Endothelial cell of umbilical vein (primary cell): ENCODE results near the gene KCNIP1. TPM values are rescaled to one million over a fixed set of nuclear protein-coding genes. Genes with fewer than 3 reads are reported as not detected.

Experiments used
- BruUV-seq: library from RNA; stranded (reverse); fragments of 400-500 nt; replicated peaks from 2 replicates; lab custom pipeline; 2021; lab: Mats Ljungman, UMichigan
- CTCF ChIA-PET: fragments of 300-600, 350-600 bp; sonication (Branson Sonifier 250); formaldehyde crosslinking; loops from one replicate; lab custom pipeline; 2021; ENCODE audit warnings: antibody characterized with exemption, inconsistent platforms; lab: Charles Lee
- POLR2A ChIA-PET: fragments of 300-600, 350-600 bp; sonication (Branson Sonifier 250); formaldehyde crosslinking; loops from one replicate; lab custom pipeline; 2021; ENCODE audit warnings: antibody characterized with exemption, inconsistent platforms; lab: Charles Lee
- DNase-seq: peaks from one replicate; pipeline ENCODE4 v3.0.0-alpha.2; 2011; ENCODE audit warnings: low read depth, low spot score
- FAIRE-seq: peaks from 2 replicates; lab custom pipeline; 2011; peaks lifted over from hg19 to GRCh38; lab: Jason Lieb, UNC
- H2AFZ ChIP-seq: 2 replicates; pipeline ENCODE4 v1.6.0; 2012; ENCODE audit warnings: low read depth, low read length, control low read depth, inconsistent platforms
- H3K27ac ChIP-seq: 2 replicates; pipeline ENCODE4 v1.5.1; 2011; ENCODE audit warnings: low read depth, mild to moderate bottlenecking, control low read depth, low read length, moderate library complexity; ENCODE audit not compliant: insufficient read depth
- H3K27me3 ChIP-seq, 2 experiments: 2 replicates each; pipeline versions ENCODE4 v1.6.0 to v1.6.1; 2011; ENCODE audit warnings: low read length in 2 of 2, mixed read lengths in 1 of 2; ENCODE audit not compliant: control insufficient read depth in 2 of 2, insufficient read depth in 2 of 2
- H3K36me3 ChIP-seq, 2 experiments: 2 replicates in 1 of 2; 3 replicates in 1 of 2; pipeline ENCODE4 v1.5.1; 2011; ENCODE audit warnings: low read length in 2 of 2, mild to moderate bottlenecking in 1 of 2, moderate library complexity in 1 of 2; ENCODE audit not compliant: control insufficient read depth in 2 of 2, insufficient read depth in 2 of 2; ENCODE audit errors: extremely low read depth in 1 of 2
- H3K4me1 ChIP-seq: 3 replicates; pipeline ENCODE4 v1.5.1; 2011; ENCODE audit warnings: mild to moderate bottlenecking, low read length; ENCODE audit not compliant: control insufficient read depth, insufficient read depth; ENCODE audit errors: extremely low read depth
- H3K4me2 ChIP-seq: 2 replicates; pipeline ENCODE4 v1.6.1; 2011; ENCODE audit warnings: low read length, control low read depth, mixed read lengths; ENCODE audit not compliant: insufficient read depth
- H3K4me3 ChIP-seq, 3 experiments: fragments of 200-600 bp in 1 of 3; sonication (generic), shearing (Covaris generic) in 1 of 3; replicated peaks in 1 of 3; 2 replicates each; pipeline ENCODE4 v1.5.1; 2011 to 2016; ENCODE audit warnings: control low read depth in 3 of 3, low read length in 3 of 3, mild to moderate bottlenecking in 2 of 3, inconsistent platforms in 1 of 3, low read depth in 1 of 3, moderate library complexity in 1 of 3; ENCODE audit not compliant: insufficient read depth in 1 of 3
- H3K79me2 ChIP-seq: 2 replicates; pipeline ENCODE4 v1.6.0; 2012; ENCODE audit warnings: low read length, inconsistent platforms; ENCODE audit not compliant: control insufficient read depth, insufficient read depth
- H3K9ac ChIP-seq: replicated peaks from 2 replicates; pipeline ENCODE3; 2011; ENCODE audit warnings: low read length, control low read depth; ENCODE audit not compliant: insufficient read depth; ENCODE audit errors: extremely low read depth
- H3K9me1 ChIP-seq: replicated peaks from 3 replicates; pipeline ENCODE4 v1.6.0; 2011; ENCODE audit warnings: mild to moderate bottlenecking, low read length; ENCODE audit not compliant: control insufficient read depth, insufficient read depth; ENCODE audit errors: extremely low read depth
- H3K9me3 ChIP-seq: replicated peaks from 2 replicates; pipeline ENCODE4 v1.5.1; 2012; ENCODE audit warnings: low read length, inconsistent platforms; ENCODE audit not compliant: control insufficient read depth, insufficient read depth
- H4K20me1 ChIP-seq: replicated peaks from 2 replicates; pipeline ENCODE3; 2011; ENCODE audit warnings: mild to moderate bottlenecking, low read length; ENCODE audit not compliant: control insufficient read depth, insufficient read depth; ENCODE audit errors: extremely low read depth
- EZH2 ChIP-seq: IDR thresholded peaks from 2 replicates; pipeline ENCODE4 v1.6.1; 2012; ENCODE audit warnings: borderline replicate concordance, low read depth, mild to moderate bottlenecking, moderate library complexity, low read length, inconsistent platforms; ENCODE audit not compliant: severe bottlenecking
- FOS ChIP-seq: IDR thresholded peaks from 2 replicates; pipeline ENCODE4 v1.6.1; 2011; ENCODE audit warnings: mild to moderate bottlenecking, low read length, moderate library complexity, borderline replicate concordance; ENCODE audit not compliant: insufficient read depth
- GATA2 ChIP-seq: IDR thresholded peaks from 2 replicates; pipeline ENCODE4 v1.7.0; 2011; ENCODE audit warnings: low read depth, mild to moderate bottlenecking, moderate library complexity, mixed read lengths, low read length; ENCODE audit not compliant: insufficient read length, insufficient read depth
- JUN ChIP-seq: IDR thresholded peaks from 2 replicates; pipeline ENCODE4 v1.6.1; 2011; ENCODE audit warnings: borderline replicate concordance, low read depth; ENCODE audit not compliant: insufficient read length, insufficient read depth
- MAX ChIP-seq: IDR thresholded peaks from 2 replicates; pipeline ENCODE4 v1.6.1; 2011; ENCODE audit not compliant: insufficient read depth, insufficient read length
- MYC ChIP-seq: IDR thresholded peaks from one replicate; pipeline ENCODE4 v1.6.1; 2011; ENCODE audit warnings: mild to moderate bottlenecking, low read depth, low read length
- POLR2A ChIP-seq: IDR thresholded peaks from 2 replicates; pipeline ENCODE4 v1.6.1; 2012; ENCODE audit warnings: low read depth, mild to moderate bottlenecking, control low read depth, low read length
- POLR2AphosphoS5 ChIP-seq: IDR thresholded peaks from 2 replicates; pipeline ENCODE4 v1.6.1; 2012; ENCODE audit warnings: low read depth, mild to moderate bottlenecking, control low read depth, low read length, moderate library complexity; ENCODE audit not compliant: insufficient read depth
- dilution Hi-C: fragments of 300-500 bp; cut with MboI; formaldehyde crosslinking; loops from one replicate; pipeline ENCODE4 v1.15.0; 2019; ENCODE audit warnings: low sequenced_read_pairs; ENCODE audit not compliant: extremely low pct_ligation_motif_present
- intact Hi-C: fragments of 100-400 bp; cut with micrococcal nuclease; formaldehyde crosslinking; loops from one replicate; pipeline ENCODE4 v1.10.0; 2022
- polyA plus RNA-seq, 4 experiments: library from polyadenylated mRNA; depleted of rRNA in 3 of 4; stranded (reverse) in 3 of 4; unstranded in 1 of 4; fragments of >200 nt; gene quantifications; 2 replicates each; pipeline versions ENCODE4 v1.2.1 to v1.2.3, GENCODE V29; 2011 to 2012; ENCODE audit warnings: missing spikeins in 1 of 4
- total RNA-seq: library from RNA; stranded (reverse); gene quantifications from 2 replicates; pipeline ENCODE4 v1.2.3, GENCODE V29; 2021
- TF ChIP-seq, protein P1 (sequence below), 2 donors: IDR thresholded peaks; 1 replicate in 1 of 2; 2 replicates in 1 of 2; pipeline ENCODE4 v1.5.1; 2011; ENCODE audit warnings: low read length in 2 of 2, mild to moderate bottlenecking in 2 of 2, moderate library complexity in 2 of 2, control low read depth in 1 of 2, inconsistent platforms in 1 of 2, low read depth in 1 of 2; ENCODE audit not compliant: insufficient read depth in 1 of 2; ENCODE audit errors: extremely low read depth in 1 of 2

Gene KCNIP1
- total and polyA plus RNA-seq, 2 donors (not counting 3 experiments of a cell fraction or from before 2014, with no cell fraction given) = 0.15 TPM; not detected in 1

DNA sequence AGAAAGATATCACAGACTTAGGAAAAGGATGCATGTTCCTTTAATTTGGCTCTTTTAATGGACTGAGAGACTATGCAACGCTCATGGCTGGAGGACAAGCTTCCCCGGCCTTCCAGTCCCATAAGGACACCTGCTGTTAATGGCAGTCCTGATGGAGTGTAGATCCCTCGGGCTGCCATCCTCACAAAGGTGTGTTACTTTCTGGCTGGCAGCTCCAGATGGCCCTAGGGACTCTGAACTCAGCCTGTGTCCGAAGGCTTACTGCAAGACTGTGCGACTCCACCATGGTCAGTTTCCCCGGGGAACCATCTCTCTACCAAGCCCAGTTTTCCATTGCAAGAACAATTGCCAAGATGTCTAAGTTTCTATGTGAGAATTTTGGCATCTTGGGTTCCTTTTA, 25.5 kb upstream of the KCNIP1 start:
- Histone ChIP-seq H3K36me3 (no peaks in the 10 kb centered on the region), H3K27me3 (no peaks in the 10 kb centered on the region), H4K20me1 (no peaks in the 10 kb centered on the region), H3K9me3 (no peaks in the 10 kb centered on the region), H3K79me2 (no peaks in the 10 kb centered on the region), H2AFZ (no peak overlapping the region), H3K9me1 (no peaks in the 10 kb centered on the region), H3K4me3 (no peak overlapping the region), H3K4me2 (no peak overlapping the region), H3K9ac (no peak overlapping the region), H3K27ac (no peak overlapping the region), H3K4me1 (peaks cover 6% of the 10 kb centered on the region)
- intact Hi-C loops = no loop called here
- no peak for FAIRE-seq
- no peak for DNase-seq
- ChIA-PET POLR2A (no interaction called here), CTCF (interaction anchor here (1.0 to 1.8 kb wide), 5 partner anchors 14 to 155 kb away, joined by 3 to 12 read pairs (median 5); no protein-coding TSS in a partner anchor)
- no TSS peak for BruUV-seq
- dilution Hi-C loops = no loop called here
- TF ChIP-seq MAX (no peak), EZH2 (no peak), GATA2 (no peak), JUN (no peak), MYC (no peak), POLR2A (no peak), POLR2AphosphoS5 (no peak), FOS (no peak)
- TF ChIP-seq, protein P1, sequence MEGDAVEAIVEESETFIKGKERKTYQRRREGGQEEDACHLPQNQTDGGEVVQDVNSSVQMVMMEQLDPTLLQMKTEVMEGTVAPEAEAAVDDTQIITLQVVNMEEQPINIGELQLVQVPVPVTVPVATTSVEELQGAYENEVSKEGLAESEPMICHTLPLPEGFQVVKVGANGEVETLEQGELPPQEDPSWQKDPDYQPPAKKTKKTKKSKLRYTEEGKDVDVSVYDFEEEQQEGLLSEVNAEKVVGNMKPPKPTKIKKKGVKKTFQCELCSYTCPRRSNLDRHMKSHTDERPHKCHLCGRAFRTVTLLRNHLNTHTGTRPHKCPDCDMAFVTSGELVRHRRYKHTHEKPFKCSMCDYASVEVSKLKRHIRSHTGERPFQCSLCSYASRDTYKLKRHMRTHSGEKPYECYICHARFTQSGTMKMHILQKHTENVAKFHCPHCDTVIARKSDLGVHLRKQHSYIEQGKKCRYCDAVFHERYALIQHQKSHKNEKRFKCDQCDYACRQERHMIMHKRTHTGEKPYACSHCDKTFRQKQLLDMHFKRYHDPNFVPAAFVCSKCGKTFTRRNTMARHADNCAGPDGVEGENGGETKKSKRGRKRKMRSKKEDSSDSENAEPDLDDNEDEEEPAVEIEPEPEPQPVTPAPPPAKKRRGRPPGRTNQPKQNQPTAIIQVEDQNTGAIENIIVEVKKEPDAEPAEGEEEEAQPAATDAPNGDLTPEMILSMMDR (IDR thresholded peaks at IDR 0.05; ENCODE audit: extremely low read depth in 1 of 2, insufficient read depth in 1 of 2, low read depth in 1 of 2, low read length in 2 of 2) = no peak
